Subcutaneous adipose tissue (tissue), 4 donors: ENCODE measurements around the gene SPATA20. TPM values are rescaled to one million over a fixed set of nuclear protein-coding genes. Genes with fewer than 3 reads are reported as not detected.

Experiments
- CTCF ChIP-seq: fragments of 450-650 bp; IDR thresholded peaks from one replicate; pipeline ENCODE4 v1.5.1; 2016; ENCODE audit warnings: low read depth, mild to moderate bottlenecking, control low read depth, antibody characterized with exemption, moderate library complexity
- total RNA-seq, 4 donors: library from RNA; depleted of rRNA; stranded (reverse); fragments of >200 nt; gene quantifications; one replicate each; pipeline ENCODE4 v1.1.0, GENCODE V29; 2016

Gene SPATA20
- total RNA-seq, 4 donors from 2014 or later = 24.5 to 64.0 (median 48.9) TPM

DNA sequence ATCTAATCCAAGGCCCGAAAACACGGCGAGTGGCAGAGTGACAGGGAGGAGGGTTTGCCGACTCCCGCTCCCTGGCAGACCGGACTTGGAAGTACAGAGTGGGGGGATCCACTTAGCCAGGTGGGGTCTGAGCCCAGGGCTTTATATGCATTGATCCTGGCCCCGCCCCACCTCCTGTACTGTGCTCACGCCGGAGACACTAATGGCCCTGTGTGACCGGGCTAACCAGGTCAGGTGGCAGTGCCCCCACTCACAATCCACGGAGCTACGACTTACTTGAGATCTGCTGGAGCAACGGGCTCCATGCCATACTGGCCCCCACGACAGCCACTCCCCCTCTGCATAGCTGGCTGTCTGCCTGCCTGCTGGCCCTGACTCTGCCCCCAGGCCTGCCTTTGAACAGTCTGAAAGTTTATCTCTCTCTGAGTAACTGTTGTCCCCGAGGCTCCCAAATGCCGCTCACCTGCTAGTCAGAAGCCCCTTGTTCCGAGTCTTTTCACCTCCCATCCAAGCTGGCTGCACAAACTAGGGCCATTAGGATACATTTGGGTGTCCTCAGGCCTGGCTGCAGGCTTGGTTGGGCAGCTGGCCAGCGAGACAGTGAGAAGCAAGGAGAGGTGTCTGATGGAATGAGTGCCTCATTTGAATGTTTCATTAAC lies 41.5 kb downstream of the SPATA20 start:
- TF ChIP-seq CTCF = no peak

DNA sequence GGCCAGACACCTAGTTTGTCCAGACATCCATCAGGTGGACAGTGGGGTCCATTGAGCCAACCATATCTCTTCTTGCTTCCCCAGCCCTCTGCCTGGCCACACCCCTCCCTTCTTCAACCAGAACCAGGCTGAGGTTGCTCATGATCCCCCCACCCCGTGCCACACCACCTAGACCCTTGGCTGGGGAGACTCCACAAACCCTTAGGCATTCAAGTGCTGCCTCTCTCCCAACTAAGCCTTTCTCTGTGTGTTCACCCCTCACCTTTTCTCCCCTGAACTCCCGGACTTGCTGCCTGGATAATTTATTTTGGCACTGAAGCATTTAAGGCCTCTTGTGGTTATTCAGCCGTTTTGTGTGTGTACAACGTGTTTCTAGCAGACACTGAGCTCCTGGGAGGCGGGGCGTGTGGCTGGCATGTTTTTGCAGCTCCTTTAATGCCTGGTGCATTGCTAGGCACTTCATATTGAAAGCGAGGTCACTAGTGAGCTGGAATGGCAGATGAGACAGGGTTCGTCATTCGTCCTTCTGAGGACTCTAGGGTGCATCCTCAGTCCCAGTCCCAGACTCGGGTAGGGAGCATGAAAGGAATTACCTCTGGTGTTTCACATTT lies 42.2 kb downstream of the SPATA20 start:
- TF ChIP-seq CTCF = no peak

GRCh38 chr17:50590946-50591737 lies 44.2 kb downstream of the SPATA20 start:
- no peak for TF ChIP-seq CTCF

- TF ChIP-seq CTCF = no peak
Measured at GRCh38 chr17:50593321-50593720, 46.3 kb downstream of the SPATA20 start.

DNA sequence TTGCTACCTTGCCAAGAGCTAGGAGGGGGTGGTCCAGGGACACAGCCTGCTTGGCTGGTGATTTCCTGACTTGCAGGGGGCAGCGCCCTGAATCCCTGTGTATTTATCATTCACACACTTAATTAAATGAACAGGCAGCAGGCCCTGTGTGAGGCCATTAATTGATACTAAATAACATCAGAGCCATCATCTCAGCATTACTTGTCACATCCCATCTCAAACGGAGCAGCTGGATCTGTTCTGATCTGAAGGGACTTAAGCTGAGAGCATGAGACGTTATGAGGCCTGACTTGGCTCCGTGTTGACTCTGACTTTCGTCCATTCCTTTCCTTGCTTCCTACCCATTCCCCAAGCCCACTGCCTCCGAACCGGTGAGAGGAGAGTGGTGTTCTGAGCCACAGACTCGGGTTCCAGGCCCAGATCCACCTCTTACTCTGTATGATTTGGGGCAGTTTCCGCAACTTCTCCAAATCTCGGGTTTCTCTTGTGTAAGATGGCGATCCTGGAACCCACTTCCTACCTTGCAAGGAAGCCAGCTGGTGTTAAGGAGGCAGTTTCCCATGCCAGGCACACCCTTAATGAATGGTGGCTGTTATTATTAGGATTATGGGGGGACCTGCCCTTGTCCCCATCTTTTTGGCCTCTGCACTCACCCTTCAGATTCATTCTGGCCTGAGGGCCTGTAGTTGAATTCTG lies 47.3 kb downstream of the SPATA20 start:
- TF ChIP-seq CTCF = no peak

DNA sequence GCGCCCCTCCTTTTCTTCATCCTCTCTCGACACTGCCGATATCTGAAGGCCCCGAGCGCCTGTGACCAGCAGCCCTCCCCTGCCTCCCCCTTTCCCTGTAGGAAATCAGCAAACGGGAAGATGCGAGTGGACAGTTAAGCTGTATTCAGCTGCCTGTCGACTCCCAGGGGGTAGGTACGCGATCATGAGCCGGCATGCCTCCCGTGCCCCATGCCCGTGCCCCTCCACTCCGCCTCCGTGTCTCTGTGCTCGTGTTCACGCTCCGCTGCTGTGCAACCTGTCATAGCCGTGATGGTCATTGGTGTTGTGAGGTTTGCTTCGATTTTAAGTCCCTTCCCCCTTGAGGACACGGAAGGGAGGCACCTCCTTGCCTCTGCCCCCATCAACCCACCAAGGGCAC lies 47.9 kb downstream of the SPATA20 start:
- no peak for TF ChIP-seq CTCF
